GM12878 (cell line): ENCODE data around the gene ZBTB6. TPM values are rescaled to one million over a fixed set of nuclear protein-coding genes. Genes with fewer than 3 reads are reported as not detected.

ENCODE experiments used
- ATF3 ChIP-seq: IDR thresholded peaks from 2 replicates; pipeline ENCODE4 v1.6.1; 2011; ENCODE audit warnings: low read depth, mild to moderate bottlenecking, low read length, moderate library complexity, borderline replicate concordance; ENCODE audit errors: extremely low read depth
- CHD1 ChIP-seq: IDR thresholded peaks from 2 replicates; pipeline ENCODE4 v1.6.1; 2012; ENCODE audit warnings: low read depth, low read length, improper control_type of control experiment
- DPF2 ChIP-seq: fragments of 450-650 bp; IDR thresholded peaks from 2 replicates; pipeline ENCODE4 v1.6.1; 2017; ENCODE audit warnings: mild to moderate bottlenecking
- IKZF1 ChIP-seq: fragments of 450-650 bp; conservative IDR thresholded peaks from 2 replicates; pipeline ENCODE4 v1.6.1; 2017; ENCODE audit warnings: antibody characterized with exemption, mild to moderate bottlenecking
- NFYB ChIP-seq: IDR thresholded peaks from 2 replicates; pipeline ENCODE4 v1.6.1; 2011; ENCODE audit warnings: low read depth, mild to moderate bottlenecking, low read length, improper control_type of control experiment, moderate library complexity; ENCODE audit not compliant: insufficient read depth
- POLR2AphosphoS2 ChIP-seq: IDR thresholded peaks from 2 replicates; pipeline ENCODE4 v1.6.1; 2011; ENCODE audit warnings: low read depth, mild to moderate bottlenecking, low read length, improper control_type of control experiment, moderate library complexity
- REST ChIP-seq: IDR thresholded peaks from 2 replicates; pipeline ENCODE4 v1.6.1; 2012; ENCODE audit warnings: mild to moderate bottlenecking, low read depth, low read length
- YY1 ChIP-seq: IDR thresholded peaks from 2 replicates; pipeline ENCODE4 v1.6.1; 2011; ENCODE audit warnings: low read depth, mild to moderate bottlenecking, low read length
- ZZZ3 ChIP-seq: IDR thresholded peaks from 2 replicates; pipeline ENCODE4 v1.6.1; 2011; ENCODE audit warnings: low read depth; ENCODE audit not compliant: control insufficient read depth, insufficient read length
- polyA plus RNA-seq, 11 experiments: library from polyadenylated mRNA; depleted of rRNA in 4 of 11; unstranded in 6 of 11; stranded (reverse) in 5 of 11; fragments of >200 nt; fragmentation: Nextera tagmentation in 4 of 11; fragmentation: Illumina TruSeq in 1 of 11; extraction: Ambion mirVana in 4 of 11; extraction: Trizol in 1 of 11; gene quantifications; 1 replicate in 1 of 11; 2 replicates in 10 of 11; pipeline versions ENCODE4 v1.2.1 to v1.2.3, GENCODE V29; 2011 to 2016; ENCODE audit warnings: inconsistent platforms in 2 of 11, missing spikeins in 2 of 11, low read depth in 1 of 11
- total RNA-seq, 4 experiments: library from RNA; depleted of rRNA in 3 of 4; stranded (reverse); fragments of >200 nt in 3 of 4; fragmentation: Illumina TruSeq in 1 of 4; extraction: Trizol in 1 of 4; gene quantifications; 2 replicates each; pipeline versions ENCODE4 v1.2.1 to v1.2.3, GENCODE V29; 2013 to 2021
- TF ChIP-seq, protein P1 (sequence below), 3 experiments: IDR thresholded peaks in 2 of 3; conservative IDR thresholded peaks in 1 of 3; 2 replicates each; pipeline ENCODE4 v1.5.1; 2011; ENCODE audit warnings: low read depth in 3 of 3, low read length in 3 of 3, mild to moderate bottlenecking in 3 of 3, control low read depth in 2 of 3, moderate library complexity in 2 of 3, inconsistent platforms in 1 of 3, mixed read lengths in 1 of 3; ENCODE audit not compliant: control insufficient read depth in 2 of 3, insufficient read depth in 1 of 3; ENCODE audit errors: extremely low read depth in 1 of 3
- TF ChIP-seq, protein P2 (sequence below): fragments of 450-650 bp; IDR thresholded peaks from 2 replicates; pipeline ENCODE4 v1.6.1; 2014; ENCODE audit warnings: mild to moderate bottlenecking
- TF ChIP-seq, protein P3 (sequence below): fragments of 450-650 bp; IDR thresholded peaks from 2 replicates; pipeline ENCODE4 v1.6.1; 2018; ENCODE audit warnings: mild to moderate bottlenecking, low read depth, moderate library complexity; ENCODE audit not compliant: partially characterized antibody
- TF ChIP-seq, protein P4 (sequence below): fragments of 450-650 bp; IDR thresholded peaks from 2 replicates; pipeline ENCODE4 v1.6.1; 2016; ENCODE audit warnings: mild to moderate bottlenecking, moderate library complexity, borderline replicate concordance

ZBTB6 gene
- total and polyA plus RNA-seq, 10 of the 15 experiments (the other 5 are each of a cell fraction or from before 2014, with no cell fraction given), result 1.7 to 11.5 (median 7.0) TPM

- TF ChIP-seq, protein P1, sequence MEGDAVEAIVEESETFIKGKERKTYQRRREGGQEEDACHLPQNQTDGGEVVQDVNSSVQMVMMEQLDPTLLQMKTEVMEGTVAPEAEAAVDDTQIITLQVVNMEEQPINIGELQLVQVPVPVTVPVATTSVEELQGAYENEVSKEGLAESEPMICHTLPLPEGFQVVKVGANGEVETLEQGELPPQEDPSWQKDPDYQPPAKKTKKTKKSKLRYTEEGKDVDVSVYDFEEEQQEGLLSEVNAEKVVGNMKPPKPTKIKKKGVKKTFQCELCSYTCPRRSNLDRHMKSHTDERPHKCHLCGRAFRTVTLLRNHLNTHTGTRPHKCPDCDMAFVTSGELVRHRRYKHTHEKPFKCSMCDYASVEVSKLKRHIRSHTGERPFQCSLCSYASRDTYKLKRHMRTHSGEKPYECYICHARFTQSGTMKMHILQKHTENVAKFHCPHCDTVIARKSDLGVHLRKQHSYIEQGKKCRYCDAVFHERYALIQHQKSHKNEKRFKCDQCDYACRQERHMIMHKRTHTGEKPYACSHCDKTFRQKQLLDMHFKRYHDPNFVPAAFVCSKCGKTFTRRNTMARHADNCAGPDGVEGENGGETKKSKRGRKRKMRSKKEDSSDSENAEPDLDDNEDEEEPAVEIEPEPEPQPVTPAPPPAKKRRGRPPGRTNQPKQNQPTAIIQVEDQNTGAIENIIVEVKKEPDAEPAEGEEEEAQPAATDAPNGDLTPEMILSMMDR (IDR thresholded peaks at IDR 0.05 in 2 of 3, conservative IDR thresholded peaks at IDR 0.05 in 1 of 3; ENCODE audit: control insufficient read depth in 2 of 3, extremely low read depth in 1 of 3, insufficient read depth in 1 of 3, low read depth in 3 of 3, low read length in 3 of 3), result no peak
- TF ChIP-seq IKZF1 (peak; percentile 87), YY1 (peak; percentile 56; the same call in 1 of the 2 replicates), ATF3 (no peak), REST (no peak), CHD1 (0 out of 2 replicates have a peak, but pooled peaks have one; percentile 9), NFYB (no peak), POLR2AphosphoS2 (peak; percentile 60; the same call in 1 of the 2 replicates), ZZZ3 (no peak), DPF2 (peak; percentile 32; the same call in 1 of the 2 replicates)
- TF ChIP-seq, protein P2, sequence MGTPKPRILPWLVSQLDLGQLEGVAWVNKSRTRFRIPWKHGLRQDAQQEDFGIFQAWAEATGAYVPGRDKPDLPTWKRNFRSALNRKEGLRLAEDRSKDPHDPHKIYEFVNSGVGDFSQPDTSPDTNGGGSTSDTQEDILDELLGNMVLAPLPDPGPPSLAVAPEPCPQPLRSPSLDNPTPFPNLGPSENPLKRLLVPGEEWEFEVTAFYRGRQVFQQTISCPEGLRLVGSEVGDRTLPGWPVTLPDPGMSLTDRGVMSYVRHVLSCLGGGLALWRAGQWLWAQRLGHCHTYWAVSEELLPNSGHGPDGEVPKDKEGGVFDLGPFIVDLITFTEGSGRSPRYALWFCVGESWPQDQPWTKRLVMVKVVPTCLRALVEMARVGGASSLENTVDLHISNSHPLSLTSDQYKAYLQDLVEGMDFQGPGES, result no peak
- TF ChIP-seq, protein P3, sequence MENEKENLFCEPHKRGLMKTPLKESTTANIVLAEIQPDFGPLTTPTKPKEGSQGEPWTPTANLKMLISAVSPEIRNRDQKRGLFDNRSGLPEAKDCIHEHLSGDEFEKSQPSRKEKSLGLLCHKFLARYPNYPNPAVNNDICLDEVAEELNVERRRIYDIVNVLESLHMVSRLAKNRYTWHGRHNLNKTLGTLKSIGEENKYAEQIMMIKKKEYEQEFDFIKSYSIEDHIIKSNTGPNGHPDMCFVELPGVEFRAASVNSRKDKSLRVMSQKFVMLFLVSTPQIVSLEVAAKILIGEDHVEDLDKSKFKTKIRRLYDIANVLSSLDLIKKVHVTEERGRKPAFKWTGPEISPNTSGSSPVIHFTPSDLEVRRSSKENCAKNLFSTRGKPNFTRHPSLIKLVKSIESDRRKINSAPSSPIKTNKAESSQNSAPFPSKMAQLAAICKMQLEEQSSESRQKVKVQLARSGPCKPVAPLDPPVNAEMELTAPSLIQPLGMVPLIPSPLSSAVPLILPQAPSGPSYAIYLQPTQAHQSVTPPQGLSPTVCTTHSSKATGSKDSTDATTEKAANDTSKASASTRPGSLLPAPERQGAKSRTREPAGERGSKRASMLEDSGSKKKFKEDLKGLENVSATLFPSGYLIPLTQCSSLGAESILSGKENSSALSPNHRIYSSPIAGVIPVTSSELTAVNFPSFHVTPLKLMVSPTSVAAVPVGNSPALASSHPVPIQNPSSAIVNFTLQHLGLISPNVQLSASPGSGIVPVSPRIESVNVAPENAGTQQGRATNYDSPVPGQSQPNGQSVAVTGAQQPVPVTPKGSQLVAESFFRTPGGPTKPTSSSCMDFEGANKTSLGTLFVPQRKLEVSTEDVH, result peak; percentile 94
- TF ChIP-seq, protein P4, sequence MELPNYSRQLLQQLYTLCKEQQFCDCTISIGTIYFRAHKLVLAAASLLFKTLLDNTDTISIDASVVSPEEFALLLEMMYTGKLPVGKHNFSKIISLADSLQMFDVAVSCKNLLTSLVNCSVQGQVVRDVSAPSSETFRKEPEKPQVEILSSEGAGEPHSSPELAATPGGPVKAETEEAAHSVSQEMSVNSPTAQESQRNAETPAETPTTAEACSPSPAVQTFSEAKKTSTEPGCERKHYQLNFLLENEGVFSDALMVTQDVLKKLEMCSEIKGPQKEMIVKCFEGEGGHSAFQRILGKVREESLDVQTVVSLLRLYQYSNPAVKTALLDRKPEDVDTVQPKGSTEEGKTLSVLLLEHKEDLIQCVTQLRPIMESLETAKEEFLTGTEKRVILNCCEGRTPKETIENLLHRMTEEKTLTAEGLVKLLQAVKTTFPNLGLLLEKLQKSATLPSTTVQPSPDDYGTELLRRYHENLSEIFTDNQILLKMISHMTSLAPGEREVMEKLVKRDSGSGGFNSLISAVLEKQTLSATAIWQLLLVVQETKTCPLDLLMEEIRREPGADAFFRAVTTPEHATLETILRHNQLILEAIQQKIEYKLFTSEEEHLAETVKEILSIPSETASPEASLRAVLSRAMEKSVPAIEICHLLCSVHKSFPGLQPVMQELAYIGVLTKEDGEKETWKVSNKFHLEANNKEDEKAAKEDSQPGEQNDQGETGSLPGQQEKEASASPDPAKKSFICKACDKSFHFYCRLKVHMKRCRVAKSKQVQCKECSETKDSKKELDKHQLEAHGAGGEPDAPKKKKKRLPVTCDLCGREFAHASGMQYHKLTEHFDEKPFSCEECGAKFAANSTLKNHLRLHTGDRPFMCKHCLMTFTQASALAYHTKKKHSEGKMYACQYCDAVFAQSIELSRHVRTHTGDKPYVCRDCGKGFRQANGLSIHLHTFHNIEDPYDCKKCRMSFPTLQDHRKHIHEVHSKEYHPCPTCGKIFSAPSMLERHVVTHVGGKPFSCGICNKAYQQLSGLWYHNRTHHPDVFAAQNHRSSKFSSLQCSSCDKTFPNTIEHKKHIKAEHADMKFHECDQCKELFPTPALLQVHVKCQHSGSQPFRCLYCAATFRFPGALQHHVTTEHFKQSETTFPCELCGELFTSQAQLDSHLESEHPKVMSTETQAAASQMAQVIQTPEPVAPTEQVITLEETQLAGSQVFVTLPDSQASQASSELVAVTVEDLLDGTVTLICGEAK, result peak; percentile 98
Measured at GRCh38 chr9:122912964-122913673, at the start of gene ZBTB6 (continued).
